ENCODE measurements around the gene AP3S2. TPM values are rescaled to one million over a fixed set of nuclear protein-coding genes. Genes with fewer than 3 reads are reported as not detected.

The AP3S2 gene
- total and polyA plus RNA-seq, 2 of the 8 experiments (the other 6 are each of a cell fraction or from before 2014, with no cell fraction given), result 19.2 to 45.4 TPM

GRCh38 chr15:89802231-89802928 is 91.4 kb downstream of the AP3S2 start:
- peaks cover 0 to 9% (median 1%) of the 10 kb centered on the region in 4 experiments; a peak in 4 of 7 replicates for H3K4me1 ChIP-seq (replicated peaks in 1 of 4; ENCODE audit: control insufficient read depth in 3 of 4, insufficient read depth in 4 of 4, low read length in 3 of 4)
- WGBS, 2 experiments (ENCODE audit: extremely low coverage in 1 of 2, insufficient coverage in 1 of 2, insufficient read length in 1 of 2, insufficient replicate concordance in 2 of 2, low coverage in 1 of 2, low lambda C conversion rate in 2 of 2, missing lambda C conversion rate in 1 of 2), result 88% methylated on average over 11 of the region's 16 CpGs; no CpG with 5 or more reads in 1 of the 2 experiments
- H4K20me1 ChIP-seq (replicated peaks in 1 of 2; ENCODE audit: control insufficient read depth in 1 of 2, insufficient read depth in 2 of 2, low read length in 2 of 2), result no peaks in the 10 kb centered on the region
- H2BK5ac ChIP-seq (ENCODE audit: low read depth, low read length), result no peak overlapping the region
- H2AFZ ChIP-seq (ENCODE audit: low read length), result no peak overlapping the region
- H3K27me3 ChIP-seq (replicated peaks in 1 of 4; ENCODE audit: control insufficient read depth in 3 of 4, extremely low read depth in 1 of 4, insufficient read depth in 3 of 4, low read length in 3 of 4), result peaks cover 0 to 3% (median 0%) of the 10 kb centered on the region in 4 experiments; a peak in 2 of 7 replicates
- H3K36me3 ChIP-seq (ENCODE audit: control insufficient read depth in 2 of 4, insufficient read depth in 4 of 4, low read length in 3 of 4), result no peaks in the 10 kb centered on the region
- H4K91ac ChIP-seq (replicated peaks; ENCODE audit: insufficient read length, low read length), result no peak overlapping the region
- H3K4ac ChIP-seq (replicated peaks; ENCODE audit: insufficient read length, low read depth, low read length), result no peak overlapping the region
- H4K5ac ChIP-seq (ENCODE audit: insufficient read length, low read depth, low read length), result no peak overlapping the region
- no peak overlapping the region for H3K9ac ChIP-seq (replicated peaks in 1 of 4; ENCODE audit: extremely low read depth in 1 of 4, low read depth in 3 of 4, low read length in 3 of 4)
- no peak overlapping the region for H2BK12ac ChIP-seq (ENCODE audit: low read depth, low read length)
- H3K9me3 ChIP-seq (ENCODE audit: insufficient read depth in 2 of 2, low read depth in 1 of 2, low read length in 1 of 2), result no peaks in the 10 kb centered on the region
- H3K27ac ChIP-seq (ENCODE audit: low read depth, low read length), result no peak overlapping the region
- CTCF ChIA-PET (ENCODE audit: partially characterized antibody), result interaction anchor here (0.7 to 3.0 kb wide), 7 partner anchors 11 to 72 kb away, joined by 3 to 16 read pairs (median 7); no protein-coding TSS in a partner anchor
- POLR2A ChIA-PET (ENCODE audit: partially characterized antibody), result interaction anchor here (0.6 to 1.8 kb wide), 4 partner anchors 10 to 81 kb away, joined by 3 to 4 read pairs (median 3); partner anchors contain the start of gene ANPEP
- H3K4me3 ChIP-seq (ENCODE audit: extremely low read depth in 1 of 4, insufficient read depth in 2 of 4, low read depth in 3 of 4, low read length in 4 of 4), result no peak overlapping the region
- no peak overlapping the region for H4K8ac ChIP-seq (ENCODE audit: extremely low read depth, insufficient read depth, low read length)
- no peak for DNase-seq (ENCODE audit: low read depth in 1 of 2, low spot score in 2 of 2)
- no peak overlapping the region; the same call in 1 of the 2 replicates for H3K18ac ChIP-seq (ENCODE audit: extremely low read depth, low read length)
- no peak overlapping the region for H2BK120ac ChIP-seq (replicated peaks; ENCODE audit: low read depth, low read length)
- no peaks in the 10 kb centered on the region for H3K79me1 ChIP-seq (ENCODE audit: low read depth, low read length)
- H3K23ac ChIP-seq (ENCODE audit: insufficient read length), result no peak overlapping the region
- H2BK15ac ChIP-seq (ENCODE audit: low read length), result no peak overlapping the region
- no peaks in the 10 kb centered on the region for H3K79me2 ChIP-seq (ENCODE audit: control insufficient read depth in 1 of 2, insufficient read depth in 2 of 2, low read length in 2 of 2)
- no peaks in the 10 kb centered on the region for H3K23me2 ChIP-seq (ENCODE audit: low read depth, low read length)
- no peak overlapping the region for H3K4me2 ChIP-seq (ENCODE audit: insufficient read depth in 1 of 2, low read depth in 2 of 2, low read length in 2 of 2)
- no peak for FAIRE-seq
- no peak overlapping the region for H2AK5ac ChIP-seq (ENCODE audit: low read depth, low read length)
- no peak overlapping the region for H3K14ac ChIP-seq (ENCODE audit: insufficient read length)
- H3K56ac ChIP-seq (replicated peaks; ENCODE audit: insufficient read length, low read depth, low read length), result no peak overlapping the region
- H2BK20ac ChIP-seq (ENCODE audit: low read length), result no peak overlapping the region
- no peak for TF ChIP-seq TCF12 (IDR thresholded peaks at IDR 0.05; ENCODE audit: low read depth, low read length)
- TF ChIP-seq TBP (IDR thresholded peaks at IDR 0.05; ENCODE audit: low read depth, low read length), result no peak
- no peak for TF ChIP-seq ATF2 (IDR thresholded peaks at IDR 0.05; ENCODE audit: low read length)
- no peak for TF ChIP-seq EGR1 (IDR thresholded peaks at IDR 0.05; ENCODE audit: borderline replicate concordance, low read depth, low read length)
- TF ChIP-seq CBX5 (IDR thresholded peaks at IDR 0.05; ENCODE audit: low read depth, low read length), result no peak
- no peak for TF ChIP-seq TAF1 (IDR thresholded peaks at IDR 0.05; ENCODE audit: low read depth, low read length)
- TF ChIP-seq RNF2 (IDR thresholded peaks at IDR 0.05; ENCODE audit: borderline replicate concordance, low read depth, low read length, missing control alignments, poor library complexity, severe bottlenecking), result no peak
- no peak for TF ChIP-seq EP300 (IDR thresholded peaks at IDR 0.05; ENCODE audit: borderline replicate concordance in 1 of 2, low read depth in 2 of 2, low read length in 2 of 2)
